Measurements from ENCODE around the gene PPP1R15B.

DNA sequence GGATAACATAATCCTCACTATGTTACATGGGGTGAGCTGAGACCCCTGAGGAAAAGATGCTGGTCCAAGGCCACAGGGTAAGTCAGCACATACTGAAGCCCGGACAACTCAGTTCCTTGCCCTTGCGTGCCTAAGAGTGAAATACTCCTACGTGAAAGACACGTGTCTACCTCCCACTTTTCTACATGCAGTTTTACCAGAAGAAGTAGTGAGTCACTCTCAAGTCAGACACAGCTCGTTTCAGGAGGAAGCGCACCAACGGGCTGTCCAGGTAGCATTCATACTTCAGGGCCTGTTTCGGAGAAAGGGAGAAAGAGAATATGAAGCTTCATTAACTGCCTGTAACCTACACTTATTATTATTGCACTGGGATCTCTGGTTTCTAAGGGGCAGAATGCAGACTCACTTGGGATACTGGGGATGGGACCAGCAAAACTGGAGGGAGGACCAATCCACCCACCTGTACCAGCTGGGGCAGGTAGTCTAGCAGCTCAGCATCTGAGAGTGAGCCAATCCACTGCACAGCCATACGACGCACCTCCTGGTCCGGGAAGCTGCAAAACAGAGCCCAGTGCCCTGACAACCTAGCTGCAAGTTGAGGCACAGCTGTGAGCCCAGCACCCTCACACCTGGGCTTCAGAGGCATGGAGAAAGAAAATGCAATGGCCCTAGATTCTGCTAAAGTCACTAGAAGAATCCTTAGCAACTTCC lies 32.4 kb upstream of the PPP1R15B start:
- TF ChIP-seq YY1 (IDR thresholded peaks at IDR 0.05; ENCODE audit: insufficient read depth, insufficient read length) (no peak), SUZ12 (IDR thresholded peaks at IDR 0.05; ENCODE audit: extremely low read depth, insufficient read depth, insufficient read length) (no peak), ZNF274 (IDR thresholded peaks at IDR 0.05; ENCODE audit: low read depth, low read length) (no peak)

Measured in NT2/D1 (cell line).